T follicular helper cell (primary cell): Measurements from ENCODE around the gene TREX2.

Experiments used
- DNase-seq: peaks from one replicate; pipeline ENCODE4 v3.0.0-alpha.2; 2020; ENCODE audit warnings: low read depth

The TREX2 gene

DNA sequence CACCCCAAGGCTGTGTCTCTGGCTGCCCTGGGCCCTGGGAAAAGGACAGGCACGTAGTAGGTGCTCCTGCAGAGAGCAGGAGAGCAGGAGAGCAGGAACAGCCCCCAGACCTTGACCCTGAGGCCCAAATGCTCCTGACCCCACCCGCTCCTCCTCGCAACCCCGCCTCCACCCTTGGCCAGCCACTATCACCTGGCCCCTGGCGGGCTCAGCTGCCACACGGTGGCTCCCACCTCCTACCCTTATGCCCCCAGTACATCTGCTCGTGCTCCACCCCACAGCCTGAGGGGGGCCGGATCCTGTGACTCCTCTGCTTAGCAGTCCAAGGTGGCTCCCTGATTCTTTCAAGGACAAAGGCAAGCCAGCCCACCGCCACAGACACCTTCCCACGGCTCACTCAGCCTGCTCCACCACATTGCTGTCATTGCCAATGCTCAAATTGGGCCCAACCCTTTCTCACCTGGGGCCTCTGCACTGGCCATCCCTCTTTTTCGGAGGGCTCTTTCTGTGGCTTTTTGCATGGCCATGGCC, 30.0 kb upstream of the TREX2 start:
- no peak for DNase-seq

DNA sequence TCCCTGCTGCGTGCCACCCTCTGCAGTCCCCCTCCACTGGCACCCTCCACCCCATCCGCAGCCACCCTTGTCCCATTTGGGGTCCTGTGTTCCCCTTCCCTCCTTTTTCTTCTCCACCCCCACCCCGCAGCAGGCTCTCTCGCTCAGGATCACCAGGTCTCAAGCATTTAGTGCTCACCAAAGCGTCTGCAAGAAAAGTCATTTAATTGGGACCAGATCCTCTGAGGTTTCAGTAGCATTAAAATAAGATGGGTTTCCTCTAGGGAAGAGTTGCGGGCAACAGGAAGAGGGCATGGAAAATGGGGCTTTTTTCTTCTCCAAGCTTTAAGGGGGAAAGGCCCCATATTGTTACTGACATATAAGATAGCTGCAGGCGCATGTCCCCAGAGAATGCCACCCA, 29.4 kb upstream of the TREX2 start:
- DNase-seq = no peak

DNA sequence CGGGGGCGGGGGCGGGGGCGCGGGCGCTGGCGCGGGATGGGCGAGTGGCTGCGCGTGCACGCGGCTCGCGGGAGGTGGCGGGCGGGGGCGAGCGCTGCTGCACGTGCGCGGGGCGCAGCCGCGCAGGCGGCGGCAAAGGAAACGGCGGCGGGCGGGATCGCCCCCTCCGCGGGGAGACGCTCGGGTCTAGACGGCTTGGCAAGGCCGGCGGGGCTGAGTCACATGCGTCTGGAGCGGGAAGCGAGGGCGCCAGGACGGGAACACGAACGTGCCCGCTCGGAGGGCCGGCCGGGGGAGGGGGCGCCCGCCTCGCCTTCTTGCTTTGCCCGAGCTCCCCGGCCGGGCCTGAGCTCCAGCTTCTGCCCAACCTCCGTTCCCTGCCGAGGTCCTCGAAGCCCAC, 28.9 kb upstream of the TREX2 start:
- DNase-seq = peak; percentile 40

DNA sequence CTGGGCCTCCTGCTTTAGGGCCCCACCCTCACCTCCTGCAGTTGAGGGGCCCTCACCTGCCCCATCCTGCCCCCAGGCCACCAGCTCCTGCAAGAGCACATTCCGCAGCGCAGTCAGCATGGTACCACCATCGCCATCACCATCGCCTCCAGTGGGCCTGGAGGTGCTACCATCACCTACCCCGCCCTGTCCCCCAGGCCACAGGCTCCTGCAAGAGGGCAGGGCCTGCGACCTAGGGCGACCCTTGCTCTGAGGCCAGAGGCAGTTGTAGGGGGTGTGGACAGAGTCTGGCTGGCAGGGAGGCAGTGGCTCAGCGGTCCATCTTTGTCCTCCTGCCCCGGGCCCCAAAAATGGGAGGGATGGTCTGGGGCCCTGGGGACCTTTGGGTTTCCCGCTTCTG, 28.4 kb upstream of the TREX2 start:
- DNase-seq = no peak

DNA sequence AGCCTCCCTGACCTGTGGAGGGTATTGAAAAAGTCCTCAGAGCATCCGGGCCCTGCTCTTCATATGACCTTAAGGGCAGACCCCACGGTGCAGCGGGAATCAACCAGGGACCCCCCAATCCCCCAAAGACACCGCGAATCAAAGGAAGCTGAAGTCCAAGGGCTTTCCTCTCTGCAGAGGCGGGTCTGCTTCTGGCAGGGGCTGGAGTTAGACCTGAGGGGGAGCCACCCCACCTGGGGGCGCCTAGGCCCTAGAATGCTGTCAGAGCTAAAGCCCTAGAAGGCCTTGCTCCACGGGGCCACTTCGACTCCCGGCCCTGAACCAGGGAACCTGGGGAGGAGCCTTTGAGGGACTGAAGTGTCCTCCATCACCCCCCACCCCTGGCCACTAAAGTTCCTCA, 27.3 kb upstream of the TREX2 start:
- DNase-seq = no peak

DNA sequence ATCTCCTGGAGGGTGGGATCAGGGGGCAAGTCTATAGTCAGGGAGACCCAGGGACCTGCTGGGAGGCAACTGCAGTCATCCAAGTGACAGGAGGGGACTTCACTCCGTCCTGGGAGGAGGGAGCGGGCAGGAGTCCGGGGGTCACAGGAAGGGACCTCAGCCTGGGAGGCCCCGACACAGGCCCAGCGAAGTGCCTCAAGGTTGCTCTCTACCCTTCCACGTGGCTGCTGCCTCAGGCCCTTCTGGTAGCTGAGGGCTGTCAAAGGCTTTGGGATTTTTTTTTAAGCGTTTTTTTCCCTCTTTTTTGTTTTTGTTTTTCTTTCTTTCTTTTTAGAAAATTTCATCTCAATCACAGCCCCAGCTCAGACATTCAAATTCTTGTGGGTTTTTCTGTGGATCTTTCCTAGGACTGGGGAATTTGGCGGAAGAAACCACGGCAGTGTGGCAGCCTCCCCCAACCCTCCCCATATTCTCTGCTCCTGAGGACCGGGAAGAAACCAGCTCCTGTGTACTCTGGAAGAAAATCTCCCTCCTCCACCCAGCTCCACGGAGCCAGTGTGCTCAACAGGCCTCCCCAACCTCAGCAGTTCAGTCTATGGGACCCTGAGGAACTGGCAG, 25.9 kb upstream of the TREX2 start:
- DNase-seq = no peak

DNA sequence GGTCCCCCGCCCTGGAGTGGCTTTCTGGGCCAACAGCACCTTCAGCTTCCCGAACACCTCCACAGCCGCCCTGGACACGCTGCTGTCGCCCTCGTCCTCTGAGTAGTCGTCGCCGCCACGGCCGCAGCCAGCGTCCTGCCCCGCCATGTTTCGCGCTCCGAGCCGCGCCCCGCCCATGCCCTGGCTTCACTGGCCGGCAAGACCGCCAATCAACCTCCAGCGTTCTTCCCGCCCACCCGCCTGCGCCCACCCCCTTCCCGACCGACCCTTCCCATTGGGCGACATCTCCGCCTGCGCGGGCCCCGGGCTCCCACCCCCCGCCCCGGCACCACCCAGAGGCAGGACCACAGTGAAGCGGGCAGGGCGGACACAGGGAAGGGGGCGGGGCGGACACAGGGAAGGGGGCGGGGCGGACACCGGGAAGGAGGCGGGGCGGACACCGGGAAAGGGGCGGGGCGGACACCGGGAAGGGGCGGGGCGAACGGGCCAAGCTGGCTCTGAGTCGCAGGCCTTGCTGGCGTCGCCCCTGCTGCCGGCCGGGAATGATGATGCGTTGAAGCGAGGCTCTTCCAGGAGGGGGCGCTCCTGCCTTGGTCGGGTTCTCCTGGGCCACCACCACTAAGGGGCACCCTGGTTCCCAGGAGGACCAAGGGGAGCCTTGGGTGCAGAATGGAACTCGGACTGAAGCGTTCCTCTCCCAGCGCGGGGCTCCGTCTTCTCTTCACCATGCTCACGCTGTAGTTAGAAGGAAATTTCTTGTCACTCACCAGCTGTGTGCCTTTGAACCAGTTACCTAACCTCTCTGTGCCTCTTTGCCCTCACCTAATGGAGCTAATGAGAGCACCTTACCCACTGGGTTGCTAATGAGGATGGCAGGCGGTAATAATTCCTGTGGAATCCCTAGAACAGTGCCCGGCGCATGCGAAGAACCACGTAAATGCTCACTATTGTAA, 24.8 kb upstream of the TREX2 start, which contains the start of gene HAUS7:
TSS of gene HAUS7 (minus strand) at position 166 of the 953 bp plus-strand sequence. CDS start at position 147, 19 bp downstream.
- DNase-seq = peak; percentile 82

DNA sequence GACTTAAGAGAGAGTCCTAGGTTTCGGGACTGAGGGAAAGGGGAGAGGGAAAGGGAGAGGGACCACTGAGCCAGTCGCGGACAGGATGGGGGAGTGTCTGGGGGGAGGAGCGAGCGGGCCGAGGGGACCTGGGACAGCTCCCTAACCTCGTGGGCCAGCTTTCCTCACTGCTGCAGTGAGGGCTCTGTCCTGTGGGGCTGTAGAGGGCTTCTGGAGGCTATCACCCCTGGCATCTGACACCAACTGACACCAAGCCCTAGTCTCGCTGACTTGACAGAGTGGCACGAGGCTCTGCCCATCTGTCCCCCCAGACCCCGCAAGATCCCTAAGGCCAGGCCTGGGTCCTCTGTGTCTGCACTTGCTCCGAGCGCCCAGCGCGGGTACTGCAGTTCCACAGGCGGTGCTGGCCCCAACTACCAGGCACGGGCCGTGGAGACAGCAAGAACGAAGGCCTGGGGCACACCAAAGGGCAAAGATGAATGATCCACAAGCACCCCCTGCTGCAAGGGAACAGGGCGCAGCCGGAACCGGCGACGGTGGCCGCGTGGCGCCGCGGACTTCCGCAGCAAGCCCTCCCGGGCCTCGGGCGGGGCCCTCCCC, 24.1 kb upstream of the TREX2 start:
- no peak for DNase-seq

DNA sequence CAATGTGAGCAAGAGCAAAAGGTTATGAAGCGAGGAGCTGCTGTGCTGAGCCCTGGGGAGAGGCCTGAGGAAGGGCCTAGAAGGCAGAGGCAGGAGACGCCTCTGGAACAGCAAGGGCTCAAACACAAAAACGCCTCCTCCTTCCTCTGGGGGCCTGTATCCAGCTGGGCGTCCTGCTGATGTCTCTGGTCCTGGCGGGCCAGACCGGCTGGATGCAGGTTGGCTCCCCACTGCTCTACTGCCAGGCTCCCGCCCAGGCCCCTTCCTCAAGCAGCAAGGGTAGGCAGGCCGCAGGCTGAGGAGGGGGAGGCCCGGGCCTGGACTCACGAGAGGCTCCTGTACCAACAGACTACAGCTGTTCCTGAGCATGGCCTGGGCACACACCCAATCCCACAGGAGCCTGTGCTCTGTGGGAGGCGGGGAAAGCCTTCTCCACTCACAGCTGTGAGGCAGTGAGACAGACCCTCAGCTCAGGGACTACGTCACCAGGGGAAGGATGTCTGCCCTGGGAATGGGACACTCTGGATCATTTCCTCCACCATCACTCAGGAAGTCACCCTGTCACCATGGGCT, 22.2 kb upstream of the TREX2 start:
- DNase-seq = no peak

DNA sequence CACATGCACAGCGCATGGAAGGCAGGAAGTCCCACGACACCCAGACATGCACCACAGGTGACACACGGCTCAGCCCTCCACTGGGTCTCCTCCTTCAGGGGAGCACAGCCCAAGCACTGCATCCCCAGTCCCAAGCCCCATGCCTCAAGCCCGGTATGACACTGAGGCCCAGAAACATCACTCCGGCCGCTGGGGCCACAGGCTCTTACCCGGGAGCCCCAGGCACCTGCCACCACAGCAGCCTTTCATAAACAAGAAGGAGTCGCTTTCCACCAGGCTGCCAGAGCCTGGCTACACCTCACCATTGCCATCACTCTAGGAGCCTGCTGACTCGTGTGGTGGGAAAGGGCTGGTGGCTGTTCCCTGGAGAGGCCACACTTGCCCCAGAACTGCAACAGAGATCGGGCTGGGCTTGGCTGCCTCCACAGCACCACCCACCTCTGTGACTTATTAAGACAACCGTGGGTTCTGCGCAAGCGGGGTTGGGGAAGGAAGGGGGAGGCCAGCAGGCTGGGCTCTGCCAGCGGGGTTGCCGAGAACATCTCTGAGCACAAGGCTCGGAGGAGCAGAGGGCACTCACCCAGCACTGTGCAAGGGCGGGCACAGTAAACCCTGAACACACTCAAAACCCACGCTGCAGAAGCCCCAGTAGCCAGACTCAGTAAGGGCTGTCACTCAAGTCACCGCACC, 20.0 kb upstream of the TREX2 start:
- DNase-seq = no peak

DNA sequence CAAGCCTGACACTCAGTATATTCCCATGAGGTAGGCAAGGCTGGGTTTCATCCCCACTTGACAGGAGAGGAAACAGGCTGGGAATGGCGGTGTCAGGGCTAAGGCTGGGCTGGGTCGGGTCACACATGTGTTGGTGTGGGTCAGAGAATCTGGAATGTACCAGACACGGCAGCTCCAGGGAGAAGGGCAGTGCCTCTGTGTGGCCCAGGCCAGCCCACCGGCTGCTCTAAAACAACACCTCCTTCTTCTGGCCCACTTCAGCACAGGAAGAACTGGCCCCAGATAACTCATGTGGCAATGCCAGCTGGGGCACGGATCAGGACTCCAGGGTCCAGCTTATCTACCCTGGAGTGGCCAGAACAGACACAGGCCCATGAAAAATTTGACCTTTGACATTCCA, 18.3 kb upstream of the TREX2 start:
- no peak for DNase-seq

DNA sequence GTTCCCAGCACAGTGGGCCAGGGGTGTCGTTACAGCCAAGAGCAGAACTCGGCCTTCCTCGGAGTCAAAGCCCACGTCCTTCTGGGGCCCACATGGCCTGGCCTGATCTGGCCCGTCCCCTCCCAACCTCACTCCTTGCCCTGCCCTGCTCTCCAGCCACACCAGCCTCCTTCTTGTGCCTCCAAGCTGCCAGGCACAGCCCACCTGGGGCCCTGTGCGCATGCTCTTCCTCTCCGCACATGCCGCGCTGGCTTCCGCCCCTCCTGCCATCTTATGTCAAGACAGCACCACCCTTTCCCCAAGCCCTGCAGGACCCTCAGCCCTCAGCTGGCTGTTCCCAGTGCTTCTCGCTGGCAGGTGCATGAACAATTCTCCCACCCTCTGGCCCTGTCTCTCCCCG, 17.7 kb upstream of the TREX2 start:
- DNase-seq = no peak

DNA sequence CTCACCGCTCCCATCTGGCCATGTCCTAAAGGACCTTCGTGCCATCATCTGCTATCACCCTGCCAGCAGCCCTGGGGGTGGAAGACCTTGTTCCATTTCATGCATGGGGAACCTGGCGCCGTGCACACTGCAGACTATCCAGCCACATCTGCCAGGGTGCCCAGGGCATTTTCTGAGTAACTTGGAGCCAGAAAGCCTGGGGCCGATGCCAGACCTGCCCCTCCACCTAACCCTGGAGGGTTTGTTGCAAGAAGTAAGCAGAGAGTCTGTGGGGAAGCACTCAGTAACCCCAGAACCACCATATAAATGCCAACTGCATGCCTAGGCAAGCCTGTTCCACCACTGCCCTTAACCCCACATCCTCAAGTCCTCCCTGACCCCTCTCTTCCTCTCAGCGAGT, 17.2 kb upstream of the TREX2 start:
- no peak for DNase-seq

DNA sequence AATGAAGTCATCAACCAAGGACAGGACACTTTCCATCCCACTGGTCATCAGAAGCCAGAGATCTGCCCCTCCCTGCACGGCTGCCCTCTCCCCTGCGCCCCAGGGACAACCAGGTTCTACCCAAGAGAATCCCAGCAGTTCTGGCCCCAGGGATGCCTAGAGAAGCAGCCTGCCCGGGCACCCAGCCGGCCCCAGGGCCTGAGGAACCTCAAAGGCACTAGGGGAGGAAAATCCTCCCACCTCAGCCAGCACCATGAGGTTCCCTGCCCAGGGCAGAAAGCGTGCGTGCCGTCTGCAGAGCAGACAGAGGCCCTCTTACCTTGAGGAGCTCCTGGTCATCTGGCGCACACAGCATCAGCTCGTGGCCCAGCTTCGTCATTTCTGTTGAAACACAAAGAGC, 16.4 kb upstream of the TREX2 start:
- no peak for DNase-seq

DNA sequence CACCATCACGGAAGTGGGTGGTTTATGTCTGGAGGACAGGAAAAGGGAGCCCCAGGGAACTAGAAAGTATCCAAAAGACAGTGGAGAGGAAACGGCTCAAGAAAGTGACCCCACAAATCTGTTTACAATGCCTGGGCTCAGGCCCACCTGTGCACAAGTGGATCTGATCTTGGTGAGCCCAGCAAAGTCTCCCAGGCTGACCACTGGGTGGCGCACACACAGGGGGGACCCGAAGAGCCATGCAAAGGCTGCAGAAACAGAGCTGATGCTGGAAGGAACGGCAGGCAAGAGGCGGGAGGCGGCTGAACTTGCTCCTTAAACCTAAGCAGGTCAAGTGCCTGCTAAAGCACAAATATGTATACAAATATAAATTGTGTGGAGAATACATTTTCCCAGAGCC, 15.0 kb upstream of the TREX2 start:
- DNase-seq = peak; percentile 36

DNA sequence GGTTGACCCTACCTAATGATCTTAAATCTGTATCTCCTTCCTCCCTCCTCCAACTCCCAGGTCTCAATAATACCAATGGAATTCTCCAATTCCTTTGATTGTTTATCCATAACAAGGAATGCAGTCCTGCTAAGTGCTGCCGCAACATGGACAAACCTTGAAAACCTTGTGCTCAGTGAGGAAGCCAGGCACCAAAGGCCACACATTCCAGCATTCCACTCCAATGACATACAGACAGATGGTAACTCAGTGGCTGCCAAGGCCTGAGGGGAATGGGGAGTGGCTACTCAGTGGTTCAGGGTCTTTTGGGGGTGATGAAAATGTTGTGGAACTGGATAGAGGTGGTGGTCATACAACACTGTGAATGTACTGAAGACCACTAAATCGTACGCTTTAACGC, 14.1 kb upstream of the TREX2 start:
- DNase-seq = no peak

DNA sequence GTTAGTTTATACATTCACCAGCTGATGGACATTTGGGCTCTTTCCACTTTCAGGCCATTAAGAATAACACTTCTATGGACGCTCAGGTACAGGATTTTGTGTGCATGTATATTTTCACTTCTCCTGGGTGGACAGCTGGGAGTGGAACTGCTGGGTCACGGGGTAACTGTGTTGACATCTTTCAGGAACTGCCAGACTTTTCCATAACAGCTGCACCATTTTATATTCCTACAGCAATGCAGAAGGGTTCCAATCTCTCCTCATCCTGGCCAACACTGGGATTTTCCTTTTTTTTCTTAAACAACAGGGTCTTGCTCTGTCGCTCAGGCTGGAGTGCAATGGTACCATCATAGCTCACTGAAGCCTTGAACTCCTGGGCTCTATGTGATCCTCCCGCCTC, 12.6 kb upstream of the TREX2 start:
- no peak for DNase-seq

DNA sequence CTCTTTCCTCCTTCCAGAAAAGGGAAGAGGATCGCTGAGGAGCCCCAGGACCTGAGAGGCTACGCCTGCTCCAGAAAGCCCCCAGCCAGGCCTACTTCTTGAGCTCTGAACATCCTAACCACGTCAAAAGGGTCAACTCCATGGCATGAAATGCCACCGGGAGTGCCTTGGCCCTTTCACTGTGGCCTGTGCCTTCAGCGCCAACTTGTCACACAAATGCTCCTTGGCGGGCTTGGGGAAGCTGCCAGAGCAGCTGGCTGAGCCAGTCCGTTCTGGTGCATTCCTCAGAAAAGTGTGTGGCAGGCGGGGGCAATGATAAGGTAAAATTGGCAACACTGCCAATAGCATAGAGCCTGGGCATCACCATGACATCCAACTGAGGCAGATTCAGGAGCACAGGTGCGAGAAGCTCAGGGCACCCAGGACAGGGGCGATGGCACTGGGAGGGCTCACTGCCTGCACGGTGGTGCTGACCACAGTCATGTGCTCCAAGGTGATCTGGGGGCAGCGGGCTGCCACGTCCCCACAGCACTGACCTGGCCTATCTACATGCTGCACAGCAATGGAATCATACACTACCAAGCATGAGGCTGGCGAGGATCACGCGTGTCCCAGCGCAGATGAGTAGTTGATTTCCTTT, 12.1 kb upstream of the TREX2 start:
- DNase-seq = no peak

DNA sequence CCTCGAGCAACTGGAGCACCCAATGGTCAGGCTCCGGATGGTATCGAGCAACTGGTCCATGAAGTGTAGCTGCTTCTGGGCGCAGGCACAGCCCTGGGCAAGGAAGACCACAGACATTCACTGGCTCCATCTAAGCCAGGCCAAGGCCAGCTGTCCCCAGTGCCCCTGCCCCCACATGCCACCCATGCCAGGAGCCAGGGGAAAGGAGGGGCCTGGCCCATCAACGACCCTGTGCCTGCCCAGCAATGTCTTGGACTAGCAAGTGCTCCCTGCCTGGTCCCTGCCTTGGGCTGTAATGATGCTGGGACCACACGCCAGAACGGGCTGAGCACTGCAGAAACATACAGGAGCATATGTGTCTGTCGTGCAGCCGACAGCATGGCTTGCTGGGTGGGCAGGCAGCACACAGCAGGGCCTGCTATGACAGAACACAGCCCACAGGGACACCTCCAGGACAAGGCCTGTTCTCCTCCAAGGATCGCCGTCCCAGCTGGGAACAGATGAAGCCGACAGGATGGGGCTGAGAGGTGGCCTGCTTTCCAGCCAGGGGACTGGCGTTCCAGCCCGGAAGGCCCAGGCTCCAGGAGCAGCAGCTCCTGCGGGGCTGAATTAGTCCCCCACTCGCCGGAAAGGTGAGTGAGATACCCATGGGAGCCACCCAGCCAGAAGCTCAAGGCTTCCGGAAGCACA, 11.4 kb upstream of the TREX2 start:
- no peak for DNase-seq

DNA sequence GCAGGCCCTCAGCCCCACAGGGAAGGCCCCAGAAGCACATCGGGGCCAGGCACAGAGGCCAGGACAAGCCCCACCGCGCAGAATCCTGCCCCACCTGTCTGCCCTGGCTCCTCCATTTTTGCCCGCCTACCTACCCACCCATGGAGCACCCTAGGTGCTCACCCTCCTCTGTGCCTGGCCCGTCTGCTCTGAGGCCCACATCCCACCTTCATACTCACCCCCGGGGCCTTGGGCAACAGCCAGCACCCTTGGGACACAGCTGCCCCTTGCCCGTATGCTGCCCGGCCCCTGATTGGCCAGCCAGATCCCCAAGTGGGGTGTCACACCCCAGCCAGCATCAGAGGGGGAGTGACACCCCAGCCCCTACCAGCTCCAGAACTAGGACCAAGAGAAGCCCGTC, 10.8 kb upstream of the TREX2 start:
- no peak for DNase-seq

DNA sequence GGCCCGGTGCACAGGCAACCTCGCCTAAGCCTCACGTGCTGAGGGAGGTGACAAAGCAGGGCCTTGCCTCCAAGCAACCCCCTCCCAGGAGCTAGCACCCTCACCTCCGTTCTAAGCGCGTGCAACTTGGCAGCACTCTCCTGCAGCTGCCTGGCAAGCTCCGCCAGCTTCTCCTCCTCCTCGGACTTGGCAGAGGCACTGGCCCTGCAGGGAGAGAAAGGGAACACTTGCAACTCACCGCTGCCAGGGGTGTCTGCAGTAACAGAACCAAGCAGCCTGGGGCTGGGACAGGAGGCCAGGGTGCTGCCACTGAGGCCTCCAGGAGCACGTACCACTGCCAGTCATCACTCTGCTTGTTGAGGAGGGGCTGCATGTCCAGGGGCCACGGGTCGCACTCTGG, 10.3 kb upstream of the TREX2 start:
- DNase-seq = no peak
